ENCODE data around the gene XKR3.

DNA sequence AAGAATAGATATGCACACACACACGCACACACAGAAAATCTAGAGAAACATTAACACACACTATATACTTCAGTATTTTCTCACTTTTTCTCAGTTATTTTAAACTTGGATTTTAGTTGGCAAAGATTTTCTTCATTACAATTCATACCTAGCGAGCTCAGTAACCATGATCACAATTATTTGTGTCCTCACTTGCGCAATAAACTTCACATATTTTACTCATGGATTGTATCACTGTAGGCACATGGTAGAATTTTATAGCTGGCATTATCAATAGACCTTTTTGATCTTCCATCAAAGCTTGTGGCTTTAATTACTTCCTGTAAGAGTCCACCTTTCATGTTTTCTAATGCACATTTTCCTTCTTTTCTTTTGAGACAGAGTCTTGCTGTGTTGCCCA is 4.8 kb upstream of the XKR3 start:
- TF ChIP-seq, protein P1, sequence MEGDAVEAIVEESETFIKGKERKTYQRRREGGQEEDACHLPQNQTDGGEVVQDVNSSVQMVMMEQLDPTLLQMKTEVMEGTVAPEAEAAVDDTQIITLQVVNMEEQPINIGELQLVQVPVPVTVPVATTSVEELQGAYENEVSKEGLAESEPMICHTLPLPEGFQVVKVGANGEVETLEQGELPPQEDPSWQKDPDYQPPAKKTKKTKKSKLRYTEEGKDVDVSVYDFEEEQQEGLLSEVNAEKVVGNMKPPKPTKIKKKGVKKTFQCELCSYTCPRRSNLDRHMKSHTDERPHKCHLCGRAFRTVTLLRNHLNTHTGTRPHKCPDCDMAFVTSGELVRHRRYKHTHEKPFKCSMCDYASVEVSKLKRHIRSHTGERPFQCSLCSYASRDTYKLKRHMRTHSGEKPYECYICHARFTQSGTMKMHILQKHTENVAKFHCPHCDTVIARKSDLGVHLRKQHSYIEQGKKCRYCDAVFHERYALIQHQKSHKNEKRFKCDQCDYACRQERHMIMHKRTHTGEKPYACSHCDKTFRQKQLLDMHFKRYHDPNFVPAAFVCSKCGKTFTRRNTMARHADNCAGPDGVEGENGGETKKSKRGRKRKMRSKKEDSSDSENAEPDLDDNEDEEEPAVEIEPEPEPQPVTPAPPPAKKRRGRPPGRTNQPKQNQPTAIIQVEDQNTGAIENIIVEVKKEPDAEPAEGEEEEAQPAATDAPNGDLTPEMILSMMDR (conservative IDR thresholded peaks at IDR 0.05; ENCODE audit: low read depth, low read length) = no peak
- no peak for TF ChIP-seq EZH2 (IDR thresholded peaks at IDR 0.05; ENCODE audit: borderline replicate concordance, low read depth, low read length, poor library complexity, severe bottlenecking)
